ENCODE measurements around the gene MPZL2. TPM values are rescaled to one million over a fixed set of nuclear protein-coding genes. Genes with fewer than 3 reads are reported as not detected.
A peak's percentile ranks its signal among the peaks of the same experiment; 100 is the strongest.

MPZL2 gene
- total and polyA plus RNA-seq, 9 of the 15 experiments (the other 6 are each of a cell fraction or from before 2014, with no cell fraction given), result 0.09 to 0.28 (median 0.18) TPM; not detected in 2

DNA sequence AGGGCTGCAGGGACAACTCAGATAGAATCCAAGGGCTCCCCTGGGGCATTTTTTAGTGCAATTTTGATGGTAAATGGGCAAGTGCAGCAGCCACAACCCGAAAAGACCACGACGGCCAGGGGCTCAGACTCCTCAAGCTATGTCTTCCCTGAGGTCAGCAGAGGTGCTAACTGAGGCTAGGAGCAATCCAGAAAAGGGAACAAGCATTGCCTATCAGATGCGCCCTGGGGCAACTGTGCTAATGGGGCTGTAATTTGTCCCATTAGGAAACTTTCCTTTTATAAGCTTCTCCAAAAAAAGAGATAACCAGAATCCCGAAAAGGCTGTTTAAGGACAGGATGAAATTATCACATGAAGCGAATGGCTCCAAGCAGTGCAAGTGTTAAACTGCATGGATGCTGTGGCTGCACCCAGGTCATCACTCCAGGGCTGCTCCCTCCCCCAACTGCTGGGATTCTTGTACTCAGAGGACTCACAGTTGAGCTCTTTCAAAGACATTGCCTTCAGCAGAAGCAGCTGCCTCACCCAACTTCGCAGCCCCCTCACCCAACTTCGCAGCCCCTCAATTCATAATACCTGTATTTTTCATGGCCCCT lies 37.6 kb upstream of the MPZL2 start:
- H3K4me2 ChIP-seq (ENCODE audit: insufficient read depth, low read length), result no peak overlapping the region
- H3K9ac ChIP-seq (ENCODE audit: insufficient read depth in 1 of 2, low read depth in 2 of 2, low read length in 2 of 2), result no peak overlapping the region
- no peaks in the 10 kb centered on the region for H3K79me2 ChIP-seq (ENCODE audit: control insufficient read depth, insufficient read depth, low read length)
- H3K9me3 ChIP-seq (replicated peaks; ENCODE audit: control insufficient read depth, insufficient read depth, low read depth, low read length), result no peaks in the 10 kb centered on the region
- no peak overlapping the region for H3K27ac ChIP-seq (ENCODE audit: extremely low read depth, low read depth, low read length)
- H2AFZ ChIP-seq (ENCODE audit: low read depth, low read length), result no peak overlapping the region
- H4K20me1 ChIP-seq (replicated peaks; ENCODE audit: control insufficient read depth, insufficient read depth, low read length), result no peaks in the 10 kb centered on the region
- ATAC-seq (no peak), DNase-seq (ENCODE audit: extremely low read depth in 1 of 4, low spot score in 3 of 4) (no peak), FAIRE-seq (peak; percentile 6)
- H3K9me1 ChIP-seq (ENCODE audit: control insufficient read depth, insufficient read depth, low read length), result no peaks in the 10 kb centered on the region
- BruUV-seq (replicated peaks), result no TSS peak
- H3K36me3 ChIP-seq (ENCODE audit: control insufficient read depth, insufficient read depth, low read length), result no peaks in the 10 kb centered on the region
- in situ Hi-C loops (cut with MboI) (no loop called here), intact Hi-C loops (cut with micrococcal nuclease) (no loop called here)
- H3K4me1 ChIP-seq (replicated peaks in 1 of 2; ENCODE audit: control insufficient read depth in 2 of 2, insufficient read depth in 2 of 2, low read length in 2 of 2), result no peaks in the 10 kb centered on the region; a peak in 1 of 5 replicates
- no peak overlapping the region for H3K4me3 ChIP-seq
- WGBS (ENCODE audit: insufficient coverage, low coverage, missing lambda C conversion rate), result 0% methylated on average over 8 of the region's 8 CpGs
- CTCF ChIA-PET (ENCODE audit: low intra/inter-chr PET ratio), result no interaction called here
- peaks cover 8 to 13% of the 10 kb centered on the region in 2 experiments; a peak in 3 of 5 replicates for H3K27me3 ChIP-seq (ENCODE audit: control insufficient read depth in 2 of 2, insufficient read depth in 2 of 2, low read length in 2 of 2)
- POLR2A ChIA-PET, result no interaction called here
- TF ChIP-seq, protein P1, sequence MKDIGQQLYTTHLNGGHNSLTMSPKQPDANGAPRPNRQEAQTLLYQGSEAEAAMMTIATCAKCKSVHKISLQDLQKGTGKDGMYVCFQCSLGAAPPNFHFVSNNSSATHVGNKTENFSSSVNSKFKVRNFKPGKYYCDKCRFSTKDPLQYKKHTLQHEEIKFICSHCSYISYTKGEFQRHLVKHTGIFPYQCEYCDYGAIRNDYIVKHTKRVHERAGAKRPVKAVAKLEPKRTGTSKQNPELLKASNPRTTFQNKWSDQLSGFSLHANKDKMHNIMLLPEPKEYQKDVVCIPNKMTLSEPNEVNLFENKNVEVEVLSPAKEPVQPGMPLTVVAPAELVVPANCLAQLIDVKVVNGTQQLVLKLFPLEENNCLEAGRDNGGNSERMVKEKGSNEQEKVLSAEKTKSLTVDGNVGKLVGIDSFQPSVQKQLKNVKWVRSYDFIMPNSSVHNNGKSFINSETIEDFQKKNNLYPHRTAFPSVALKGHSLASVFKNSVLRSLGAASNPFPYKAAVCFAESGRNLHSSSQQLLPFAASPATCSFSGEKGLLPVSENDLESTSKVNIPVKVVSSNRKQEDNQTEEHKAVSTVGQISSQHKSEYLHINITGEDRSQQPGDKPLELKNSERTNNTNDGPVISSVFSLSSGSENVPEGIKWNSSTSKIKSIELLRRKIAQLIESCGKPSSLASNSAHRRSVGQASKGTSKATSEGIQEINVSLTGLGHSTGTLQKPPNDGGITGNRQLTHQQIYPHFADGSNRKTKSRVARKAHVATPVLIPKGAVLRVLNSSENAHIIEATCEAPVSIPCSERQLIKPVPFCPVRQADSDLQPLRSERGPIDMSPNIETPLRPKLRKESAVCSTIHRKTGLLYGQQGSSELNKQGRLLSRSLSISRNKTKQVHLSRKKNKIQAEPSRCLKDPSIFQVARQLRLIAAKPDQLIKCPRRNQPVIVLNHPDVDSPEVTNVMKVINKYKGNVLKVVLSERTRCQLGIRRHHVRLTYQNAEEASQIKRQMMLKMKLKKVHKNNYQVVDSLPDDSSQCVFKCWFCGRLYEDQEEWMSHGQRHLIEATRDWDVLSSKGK (CRISPR knock-in tag; IDR thresholded peaks at IDR 0.05), result no peak
- TF ChIP-seq ZNF785 (CRISPR knock-in tag; IDR thresholded peaks at IDR 0.05) (no peak), COPS2 (conservative IDR thresholded peaks at IDR 0.05) (no peak), NCOR1 (IDR thresholded peaks at IDR 0.05) (no peak), ZBTB1 (CRISPR knock-in tag; IDR thresholded peaks at IDR 0.05; ENCODE audit: borderline replicate concordance, low read depth) (no peak), ESRRB (CRISPR knock-in tag; IDR thresholded peaks at IDR 0.05; ENCODE audit: borderline replicate concordance) (no peak)
- TF ChIP-seq, protein P2, sequence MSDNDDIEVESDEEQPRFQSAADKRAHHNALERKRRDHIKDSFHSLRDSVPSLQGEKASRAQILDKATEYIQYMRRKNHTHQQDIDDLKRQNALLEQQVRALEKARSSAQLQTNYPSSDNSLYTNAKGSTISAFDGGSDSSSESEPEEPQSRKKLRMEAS (CRISPR knock-in tag; IDR thresholded peaks at IDR 0.05), result no peak
- TF ChIP-seq, protein P3, sequence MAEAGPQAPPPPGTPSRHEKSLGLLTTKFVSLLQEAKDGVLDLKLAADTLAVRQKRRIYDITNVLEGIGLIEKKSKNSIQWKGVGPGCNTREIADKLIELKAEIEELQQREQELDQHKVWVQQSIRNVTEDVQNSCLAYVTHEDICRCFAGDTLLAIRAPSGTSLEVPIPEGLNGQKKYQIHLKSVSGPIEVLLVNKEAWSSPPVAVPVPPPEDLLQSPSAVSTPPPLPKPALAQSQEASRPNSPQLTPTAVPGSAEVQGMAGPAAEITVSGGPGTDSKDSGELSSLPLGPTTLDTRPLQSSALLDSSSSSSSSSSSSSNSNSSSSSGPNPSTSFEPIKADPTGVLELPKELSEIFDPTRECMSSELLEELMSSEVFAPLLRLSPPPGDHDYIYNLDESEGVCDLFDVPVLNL (CRISPR knock-in tag; IDR thresholded peaks at IDR 0.05; ENCODE audit: low read depth), result no peak
- TF ChIP-seq, protein P4, sequence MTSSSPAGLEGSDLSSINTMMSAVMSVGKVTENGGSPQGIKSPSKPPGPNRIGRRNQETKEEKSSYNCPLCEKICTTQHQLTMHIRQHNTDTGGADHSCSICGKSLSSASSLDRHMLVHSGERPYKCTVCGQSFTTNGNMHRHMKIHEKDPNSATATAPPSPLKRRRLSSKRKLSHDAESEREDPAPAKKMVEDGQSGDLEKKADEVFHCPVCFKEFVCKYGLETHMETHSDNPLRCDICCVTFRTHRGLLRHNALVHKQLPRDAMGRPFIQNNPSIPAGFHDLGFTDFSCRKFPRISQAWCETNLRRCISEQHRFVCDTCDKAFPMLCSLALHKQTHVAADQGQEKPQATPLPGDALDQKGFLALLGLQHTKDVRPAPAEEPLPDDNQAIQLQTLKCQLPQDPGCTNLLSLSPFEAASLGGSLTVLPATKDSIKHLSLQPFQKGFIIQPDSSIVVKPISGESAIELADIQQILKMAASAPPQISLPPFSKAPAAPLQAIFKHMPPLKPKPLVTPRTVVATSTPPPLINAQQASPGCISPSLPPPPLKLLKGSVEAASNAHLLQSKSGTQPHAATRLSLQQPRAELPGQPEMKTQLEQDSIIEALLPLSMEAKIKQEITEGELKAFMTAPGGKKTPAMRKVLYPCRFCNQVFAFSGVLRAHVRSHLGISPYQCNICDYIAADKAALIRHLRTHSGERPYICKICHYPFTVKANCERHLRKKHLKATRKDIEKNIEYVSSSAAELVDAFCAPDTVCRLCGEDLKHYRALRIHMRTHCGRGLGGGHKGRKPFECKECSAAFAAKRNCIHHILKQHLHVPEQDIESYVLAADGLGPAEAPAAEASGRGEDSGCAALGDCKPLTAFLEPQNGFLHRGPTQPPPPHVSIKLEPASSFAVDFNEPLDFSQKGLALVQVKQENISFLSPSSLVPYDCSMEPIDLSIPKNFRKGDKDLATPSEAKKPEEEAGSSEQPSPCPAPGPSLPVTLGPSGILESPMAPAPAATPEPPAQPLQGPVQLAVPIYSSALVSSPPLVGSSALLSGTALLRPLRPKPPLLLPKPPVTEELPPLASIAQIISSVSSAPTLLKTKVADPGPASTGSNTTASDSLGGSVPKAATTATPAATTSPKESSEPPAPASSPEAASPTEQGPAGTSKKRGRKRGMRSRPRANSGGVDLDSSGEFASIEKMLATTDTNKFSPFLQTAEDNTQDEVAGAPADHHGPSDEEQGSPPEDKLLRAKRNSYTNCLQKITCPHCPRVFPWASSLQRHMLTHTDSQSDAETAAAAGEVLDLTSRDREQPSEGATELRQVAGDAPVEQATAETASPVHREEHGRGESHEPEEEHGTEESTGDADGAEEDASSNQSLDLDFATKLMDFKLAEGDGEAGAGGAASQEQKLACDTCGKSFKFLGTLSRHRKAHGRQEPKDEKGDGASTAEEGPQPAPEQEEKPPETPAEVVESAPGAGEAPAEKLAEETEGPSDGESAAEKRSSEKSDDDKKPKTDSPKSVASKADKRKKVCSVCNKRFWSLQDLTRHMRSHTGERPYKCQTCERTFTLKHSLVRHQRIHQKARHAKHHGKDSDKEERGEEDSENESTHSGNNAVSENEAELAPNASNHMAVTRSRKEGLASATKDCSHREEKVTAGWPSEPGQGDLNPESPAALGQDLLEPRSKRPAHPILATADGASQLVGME (CRISPR knock-in tag; IDR thresholded peaks at IDR 0.05), result no peak

Measured in K562 (cell line).